ENCODE measurements around the gene TSSK1B.

The TSSK1B gene

GRCh38 chr5:113450929-113451328, 16.1 kb upstream of the TSSK1B start:
- no peak for DNase-seq (ENCODE audit: low spot score)

GRCh38 chr5:113450462-113450861, 15.7 kb upstream of the TSSK1B start:
- no peak for TF ChIP-seq CTCF (IDR thresholded peaks at IDR 0.05; ENCODE audit: extremely low read depth, missing control alignments)
- no peak for DNase-seq (ENCODE audit: low spot score)

More at GRCh38 chr5:113450929-113451328, 16.1 kb upstream of the TSSK1B start:
- no peak for TF ChIP-seq CTCF (IDR thresholded peaks at IDR 0.05; ENCODE audit: extremely low read depth, missing control alignments)

- no peak for DNase-seq (ENCODE audit: low spot score)
- TF ChIP-seq CTCF (IDR thresholded peaks at IDR 0.05; ENCODE audit: extremely low read depth, missing control alignments): no peak
Observed at GRCh38 chr5:113448252-113448651, 13.5 kb upstream of the TSSK1B start.

GRCh38 chr5:113447498-113448050, 12.8 kb upstream of the TSSK1B start:
- no peak for TF ChIP-seq CTCF (IDR thresholded peaks at IDR 0.05; ENCODE audit: extremely low read depth, missing control alignments)
- DNase-seq (ENCODE audit: low spot score): no peak

GRCh38 chr5:113446358-113446927, 11.7 kb upstream of the TSSK1B start:
- TF ChIP-seq CTCF (IDR thresholded peaks at IDR 0.05; ENCODE audit: extremely low read depth, missing control alignments): no peak

GRCh38 chr5:113437111-113437510, 2.3 kb upstream of the TSSK1B start:
- no peak for TF ChIP-seq CTCF (IDR thresholded peaks at IDR 0.05; ENCODE audit: extremely low read depth, missing control alignments)
- no peak for DNase-seq (ENCODE audit: low spot score)

More at GRCh38 chr5:113446358-113446927, 11.7 kb upstream of the TSSK1B start:
- no peak for DNase-seq (ENCODE audit: low spot score)

GRCh38 chr5:113435575-113435974, 786 bp upstream of the TSSK1B start:
- TF ChIP-seq CTCF (IDR thresholded peaks at IDR 0.05; ENCODE audit: extremely low read depth, missing control alignments): no peak
- no peak for DNase-seq (ENCODE audit: low spot score)
